Stimulated activated naive CD4-positive, alpha-beta T cell treated with Interleukin-2 at 50 U/mL for 16 hours (primary cell): ENCODE data around the gene MNT.

ENCODE experiments used
- DNase-seq: peaks from one replicate; lab custom pipeline; 2025; lab: John Stamatoyannopoulos, UW

MNT gene

DNA sequence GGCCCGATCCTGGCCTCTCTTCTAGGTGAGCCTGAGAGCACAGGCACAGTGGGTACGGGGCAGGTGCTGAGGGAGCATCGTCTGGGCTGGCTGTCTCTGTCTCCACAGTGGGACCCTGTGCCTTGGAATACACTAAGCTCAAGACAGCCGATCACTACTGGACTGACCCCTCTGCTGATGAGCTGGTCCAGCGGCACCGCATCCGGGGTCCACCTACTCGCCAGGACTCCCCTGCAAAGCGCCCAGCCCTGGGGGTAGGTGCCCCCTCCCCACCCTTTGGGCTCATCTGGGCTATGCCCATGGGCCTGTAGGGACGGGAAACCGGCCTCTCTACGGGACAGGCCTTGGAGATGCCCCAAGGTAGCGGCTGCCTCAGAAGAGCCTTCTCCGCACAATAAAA, 38.0 kb downstream of the MNT start:
- no peak for DNase-seq

DNA sequence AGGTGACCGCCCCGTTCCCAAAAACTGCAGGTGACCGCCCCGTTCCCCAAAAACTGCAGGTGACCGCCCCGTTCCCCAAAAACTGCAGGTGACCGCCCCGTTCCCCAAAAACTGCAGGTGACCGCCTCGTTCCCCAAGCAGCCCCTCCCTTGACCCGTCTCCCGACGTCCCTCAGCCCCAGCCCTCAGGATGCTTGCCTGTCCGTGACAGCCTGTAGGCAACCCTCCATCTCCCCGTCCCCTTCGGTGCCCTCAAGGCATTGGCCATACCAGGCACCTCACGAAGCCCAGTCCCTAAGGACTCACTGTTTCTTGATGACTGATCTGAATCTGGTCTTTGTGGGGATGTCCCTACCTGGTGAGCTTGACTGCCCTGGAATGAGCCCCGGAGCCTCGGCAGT, 38.4 kb downstream of the MNT start:
- DNase-seq = no peak

DNA sequence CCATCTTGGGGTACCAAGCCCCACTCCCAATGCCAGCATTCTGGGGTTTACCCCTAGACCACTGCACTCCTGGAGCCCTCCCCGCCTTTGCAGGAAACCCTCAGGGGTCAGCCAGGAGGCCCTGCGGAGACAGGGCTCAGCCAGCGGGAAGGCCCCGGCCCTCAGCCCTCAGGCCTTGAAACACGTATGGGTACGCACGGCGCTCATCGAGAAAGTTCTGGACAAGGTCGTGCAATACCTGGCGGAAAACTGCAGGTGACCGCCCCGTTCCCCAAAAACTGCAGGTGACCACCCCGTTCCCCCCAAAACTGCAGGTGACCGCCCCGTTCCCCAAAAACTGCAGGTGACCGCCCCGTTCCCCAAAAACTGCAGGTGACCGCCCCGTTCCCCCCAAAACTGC, 38.8 kb downstream of the MNT start:
- DNase-seq = no peak

DNA sequence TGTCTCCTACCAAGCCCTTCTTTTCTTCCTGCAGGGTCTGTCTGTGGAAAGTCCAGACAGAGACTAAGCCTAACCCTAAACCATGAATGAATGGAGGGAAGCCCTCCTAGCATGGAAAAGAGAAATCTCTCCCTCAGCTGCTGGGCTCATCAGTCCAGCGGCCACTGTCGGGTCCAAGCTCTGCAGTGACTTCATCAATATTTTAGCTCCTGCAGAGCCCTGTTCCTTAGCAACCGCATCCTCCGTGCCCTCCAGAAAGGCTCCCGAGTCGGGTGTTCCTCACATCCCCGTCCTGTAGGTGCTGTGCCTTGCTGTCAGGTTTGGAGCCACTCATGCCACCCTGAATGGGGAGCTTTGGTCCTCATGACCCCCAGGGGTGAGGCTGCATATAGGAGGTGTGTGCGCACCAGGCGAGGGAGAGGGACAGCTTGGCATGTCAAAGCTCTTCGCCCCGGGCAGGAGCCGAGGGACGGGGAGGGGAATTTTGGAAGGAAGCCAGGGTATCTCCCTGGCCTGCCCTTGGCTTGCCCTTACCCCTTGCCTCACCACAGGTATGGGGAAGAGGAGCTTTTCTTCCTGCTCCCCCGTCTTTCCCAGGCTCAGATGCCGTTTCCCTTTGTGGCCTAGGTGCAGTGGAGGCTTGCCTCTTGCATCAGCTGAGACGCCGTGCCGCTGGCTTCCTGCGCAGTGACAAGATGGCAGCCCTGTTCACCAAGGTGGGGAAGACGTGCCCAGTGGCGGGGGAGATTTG, 39.7 kb downstream of the MNT start:
- no peak for DNase-seq

DNA sequence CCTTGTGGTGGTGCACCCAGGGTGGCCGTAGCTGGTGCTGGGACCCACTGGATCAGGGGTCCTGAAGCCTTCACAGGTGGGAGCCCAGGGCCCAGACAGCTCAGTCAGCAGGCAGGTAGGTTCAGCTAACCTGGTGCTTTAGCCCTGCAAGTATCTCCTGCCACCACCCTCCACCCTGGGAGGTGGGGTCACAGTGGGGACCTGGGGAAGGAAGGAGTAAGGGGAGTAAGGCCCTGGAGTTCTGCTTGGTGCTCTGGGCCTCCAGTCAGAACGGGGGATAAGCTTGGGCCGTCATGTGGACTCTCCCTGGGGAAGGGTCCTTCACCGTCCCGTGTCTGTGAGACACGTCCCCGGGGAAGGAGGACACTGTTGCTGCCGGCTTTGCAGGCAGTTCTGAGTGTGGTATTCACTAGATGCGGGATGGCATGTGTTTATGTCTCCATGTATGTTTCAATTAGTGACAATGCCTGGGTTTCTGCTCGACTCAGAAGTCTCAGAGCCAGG, 42.9 kb downstream of the MNT start:
- DNase-seq = no peak

DNA sequence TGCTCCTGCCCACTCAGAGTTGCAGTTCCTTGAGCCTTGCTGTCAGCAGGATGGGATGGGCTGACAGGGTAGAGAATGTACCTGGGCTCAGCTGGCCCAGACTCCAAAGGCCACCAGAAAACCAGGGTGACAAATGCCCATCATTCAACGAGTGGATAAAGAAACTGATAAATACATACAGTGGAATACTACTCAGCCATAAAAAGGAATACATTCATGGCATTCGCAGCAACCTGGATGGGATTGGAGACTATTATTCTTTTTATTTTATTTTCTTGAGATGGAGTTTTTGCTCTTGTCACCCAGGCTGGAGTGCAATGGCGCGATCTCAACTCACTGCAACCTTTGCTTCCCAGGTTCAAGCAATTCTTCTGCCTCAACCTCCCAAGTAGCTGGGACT, 43.6 kb downstream of the MNT start:
- no peak for DNase-seq

DNA sequence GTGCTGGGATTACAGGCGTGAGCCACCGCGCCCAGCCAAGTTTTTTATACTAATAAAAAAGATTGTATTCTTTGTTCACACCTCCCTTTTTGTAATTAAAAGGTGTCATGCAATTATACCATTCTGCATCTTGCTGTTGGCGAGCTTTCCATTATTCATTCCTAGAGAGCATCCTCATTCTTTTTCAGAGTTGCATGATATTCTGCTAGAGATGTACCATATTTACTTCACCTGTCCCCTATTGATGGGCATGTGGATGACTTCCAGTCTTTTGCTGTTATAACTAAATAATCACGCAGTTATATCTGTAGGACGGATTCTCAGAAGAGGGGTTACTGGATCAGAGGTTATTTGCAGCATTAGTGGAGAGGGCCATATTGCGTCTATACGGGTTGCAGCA, 46.5 kb downstream of the MNT start:
- DNase-seq = no peak

DNA sequence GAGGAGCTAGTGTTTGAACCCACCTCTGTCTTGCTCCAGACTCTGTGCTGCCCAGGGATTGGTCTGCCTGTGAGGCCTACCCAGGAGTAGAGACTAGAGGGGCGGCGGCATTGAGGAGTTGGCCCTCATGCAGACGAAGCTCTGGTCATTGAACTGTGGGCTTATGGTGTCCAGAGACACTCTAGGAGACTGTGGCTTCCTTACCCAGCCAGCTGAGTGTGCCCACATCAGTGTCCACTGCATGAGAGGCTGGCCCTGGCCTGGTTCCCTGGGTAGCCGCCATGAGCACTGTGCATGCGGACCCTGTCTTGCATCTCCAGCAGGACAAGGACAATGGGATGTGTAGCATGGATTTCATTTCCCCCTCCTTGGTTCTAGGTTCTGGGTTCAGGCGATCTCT, 49.6 kb downstream of the MNT start:
- no peak for DNase-seq

DNA sequence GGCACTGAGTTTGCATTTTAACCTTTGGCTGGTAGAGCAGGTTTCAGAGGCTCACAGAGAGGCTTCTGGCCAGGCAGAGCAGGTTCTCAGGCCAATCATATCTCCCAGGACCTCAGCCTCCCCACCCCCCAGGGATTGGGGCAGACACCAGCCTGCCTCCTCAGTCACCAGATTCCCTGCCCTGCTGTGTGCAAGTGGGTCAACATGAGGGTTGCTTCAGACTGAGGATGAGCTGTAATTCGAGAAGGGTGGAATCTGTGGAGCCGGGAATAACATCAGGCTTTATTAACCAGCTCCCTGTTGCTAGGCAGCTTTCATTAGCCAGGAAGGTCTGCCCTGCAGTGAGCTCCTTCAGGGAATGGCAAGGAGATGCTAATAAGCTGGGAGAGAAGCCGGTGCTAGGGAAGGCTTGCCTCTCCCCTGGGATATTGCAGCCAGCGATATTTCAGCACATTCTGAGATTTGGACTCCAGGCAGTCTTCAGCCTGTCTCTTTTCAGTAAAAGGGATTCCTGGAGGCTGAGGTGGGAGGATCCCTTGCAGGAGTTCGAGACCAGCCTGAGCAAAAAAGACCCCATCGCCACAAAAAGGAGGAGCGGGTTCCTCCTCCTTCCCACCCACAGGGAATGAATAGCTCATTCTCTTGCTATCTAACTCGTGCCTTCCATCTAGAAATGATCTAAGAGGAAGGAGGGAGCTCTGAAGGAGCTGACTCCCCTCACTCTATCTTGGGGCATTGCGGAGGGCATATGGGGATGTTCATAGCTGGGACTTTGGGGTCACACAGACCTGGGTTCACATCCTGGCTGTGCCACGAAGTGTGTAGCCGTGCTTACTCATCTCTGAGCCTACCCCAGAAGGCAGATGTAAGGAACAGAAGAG, 52.8 kb downstream of the MNT start:
- DNase-seq = no peak

DNA sequence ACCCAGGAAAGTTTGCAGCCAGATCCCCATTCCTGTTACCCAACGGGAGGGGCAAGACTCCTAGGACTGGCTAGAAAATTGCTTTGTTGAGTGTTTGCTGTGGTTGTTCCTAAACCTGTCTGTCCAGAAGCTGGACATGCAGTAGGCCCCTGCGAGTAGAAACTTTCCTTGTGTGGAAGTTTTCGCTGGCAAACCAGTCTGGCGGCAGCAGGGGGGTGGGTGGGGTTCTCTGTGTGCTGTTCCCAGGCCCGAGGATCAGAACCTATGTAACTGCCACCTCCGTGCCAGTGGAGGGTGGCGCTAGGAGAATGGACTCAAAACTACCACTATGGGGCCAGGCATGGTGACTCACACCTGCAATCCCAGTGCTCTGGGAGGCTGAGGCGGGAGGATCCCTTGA, 54.4 kb downstream of the MNT start:
- DNase-seq = no peak

DNA sequence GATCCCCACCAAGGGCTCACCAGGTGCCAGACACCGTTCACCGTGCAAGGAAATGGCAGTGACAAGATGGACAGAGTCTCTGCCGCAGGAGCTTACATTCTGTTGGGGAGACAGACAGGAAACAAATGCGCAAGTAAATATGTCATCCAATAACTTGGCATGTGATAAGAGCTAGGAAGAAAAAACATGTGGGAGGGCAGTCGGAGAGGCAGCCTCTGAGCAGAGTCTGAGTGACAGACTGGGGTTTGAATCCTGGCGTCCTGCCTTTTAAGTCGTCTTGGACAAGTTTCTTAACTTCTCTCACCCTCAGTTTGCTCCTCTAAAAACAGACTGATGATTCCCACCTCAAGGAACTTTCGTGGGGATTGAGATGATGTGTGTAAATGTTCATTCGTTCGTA, 56.3 kb downstream of the MNT start:
- DNase-seq = no peak

DNA sequence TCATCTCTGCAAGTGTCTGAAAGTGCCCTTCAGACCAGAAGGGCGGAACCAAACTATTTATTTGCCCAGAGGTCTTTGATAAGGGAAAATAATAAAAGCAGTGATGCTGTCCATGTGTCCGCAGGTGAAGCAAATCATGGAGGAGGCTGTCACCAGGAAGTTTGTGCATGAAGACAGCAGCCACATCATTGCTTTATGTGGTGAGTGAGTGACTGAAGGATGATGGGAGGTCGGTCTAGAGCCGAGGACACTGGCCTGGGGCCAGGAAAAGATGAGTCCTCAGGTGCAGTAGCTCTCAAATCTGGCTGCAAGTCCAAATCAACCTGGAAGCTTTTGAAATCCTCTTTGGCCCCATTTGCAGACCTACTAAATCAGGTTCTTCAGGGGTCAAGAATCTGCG, 57.4 kb downstream of the MNT start:
- peak; percentile 20 for DNase-seq

DNA sequence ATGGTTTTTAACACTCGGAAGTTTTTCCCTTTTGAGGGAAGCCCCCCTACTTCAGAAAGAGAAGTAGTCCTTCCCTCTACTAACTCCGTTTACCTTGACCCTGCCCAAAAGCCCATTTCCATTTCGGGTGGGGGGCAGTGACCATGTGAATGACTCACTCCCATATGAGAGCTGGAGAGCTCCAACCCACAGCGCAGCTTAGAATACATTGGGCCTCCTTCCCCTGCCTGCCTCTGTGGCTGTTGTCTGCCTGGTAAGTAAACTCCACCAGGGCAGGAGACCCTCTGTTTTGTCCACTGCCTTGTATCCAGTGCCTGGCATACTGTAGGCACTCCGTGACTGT, 62.6 kb downstream of the MNT start:
- no peak for DNase-seq

DNA sequence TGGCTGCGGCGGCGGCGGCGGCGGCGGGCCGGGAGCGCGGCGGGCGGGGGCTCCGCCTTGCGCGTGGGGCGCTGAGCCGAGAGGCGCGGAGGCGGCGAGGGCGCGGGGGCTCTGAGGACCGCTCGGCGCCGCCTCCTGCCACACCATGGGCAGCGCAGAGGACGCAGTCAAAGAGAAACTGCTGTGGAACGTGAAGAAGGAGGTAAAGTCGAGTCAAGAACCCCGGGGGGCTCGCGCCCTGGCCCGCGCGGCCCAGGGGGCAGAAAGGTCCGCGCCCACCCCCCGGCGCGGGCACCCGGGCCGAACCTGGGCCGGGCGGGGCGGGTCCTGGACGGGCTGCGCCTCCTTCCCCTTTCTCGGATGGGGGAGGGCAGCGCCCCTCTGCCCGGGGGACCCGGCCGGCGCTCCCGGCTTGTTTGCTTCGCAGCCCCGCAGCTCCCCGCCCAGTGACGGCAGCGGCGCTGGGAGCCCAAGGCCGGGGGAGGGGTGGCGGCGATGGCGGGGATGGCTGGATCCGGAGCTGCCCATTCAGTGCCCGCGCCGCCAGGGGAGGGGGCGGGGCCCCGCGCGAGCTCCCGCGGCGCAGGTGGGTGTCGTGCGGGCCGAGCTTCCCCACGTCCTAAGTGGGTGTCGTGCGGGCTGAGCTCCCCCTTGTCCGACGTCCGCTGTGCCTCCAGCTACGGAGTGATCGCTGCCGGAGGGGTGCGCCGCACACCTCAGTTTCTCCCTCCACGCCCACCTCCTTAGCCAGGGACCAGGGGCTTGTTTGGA, 63.1 kb downstream of the MNT start:
- DNase-seq = peak; percentile 39

DNA sequence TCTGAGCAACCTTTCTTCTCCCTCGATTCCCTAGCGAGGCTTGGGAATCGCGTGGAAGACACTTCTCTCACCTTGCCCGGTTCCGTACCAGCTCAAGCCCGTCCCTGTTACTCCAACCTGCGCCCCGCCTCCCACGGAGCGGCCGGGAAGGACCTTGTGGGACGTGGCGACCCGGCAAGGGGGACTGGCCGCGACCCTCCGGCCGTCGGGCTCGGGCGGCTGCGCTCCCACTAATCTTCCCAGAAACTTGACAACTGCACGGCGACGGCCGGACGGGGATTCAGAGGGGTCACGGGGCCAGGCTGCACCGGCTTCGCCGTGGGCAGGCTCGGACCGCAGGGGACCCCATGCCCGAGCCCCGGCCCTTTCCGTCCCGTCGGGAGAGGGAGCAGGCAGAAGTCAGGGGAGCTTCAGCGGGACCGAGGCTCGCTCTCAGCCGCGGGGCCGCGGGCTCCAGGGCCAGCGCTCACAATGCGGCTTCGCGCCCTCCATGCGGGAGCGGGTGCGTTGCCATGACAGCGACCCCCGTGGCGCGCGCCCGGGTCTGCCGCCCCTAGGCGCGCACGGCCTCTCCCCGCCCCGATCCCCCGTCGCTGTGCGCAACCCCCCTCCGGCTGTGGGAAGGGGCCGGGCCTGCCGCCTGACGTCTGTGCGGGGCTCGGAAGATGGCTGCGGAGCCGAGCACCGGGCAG, 63.9 kb downstream of the MNT start, which contains the start of gene SGSM2:
Gene SGSM2, plus strand, starts transcription at position 650 of the 692 bp plus-strand sequence. CDS start 188 bp downstream, outside the sequence.
- peak; percentile 67 for DNase-seq

DNA sequence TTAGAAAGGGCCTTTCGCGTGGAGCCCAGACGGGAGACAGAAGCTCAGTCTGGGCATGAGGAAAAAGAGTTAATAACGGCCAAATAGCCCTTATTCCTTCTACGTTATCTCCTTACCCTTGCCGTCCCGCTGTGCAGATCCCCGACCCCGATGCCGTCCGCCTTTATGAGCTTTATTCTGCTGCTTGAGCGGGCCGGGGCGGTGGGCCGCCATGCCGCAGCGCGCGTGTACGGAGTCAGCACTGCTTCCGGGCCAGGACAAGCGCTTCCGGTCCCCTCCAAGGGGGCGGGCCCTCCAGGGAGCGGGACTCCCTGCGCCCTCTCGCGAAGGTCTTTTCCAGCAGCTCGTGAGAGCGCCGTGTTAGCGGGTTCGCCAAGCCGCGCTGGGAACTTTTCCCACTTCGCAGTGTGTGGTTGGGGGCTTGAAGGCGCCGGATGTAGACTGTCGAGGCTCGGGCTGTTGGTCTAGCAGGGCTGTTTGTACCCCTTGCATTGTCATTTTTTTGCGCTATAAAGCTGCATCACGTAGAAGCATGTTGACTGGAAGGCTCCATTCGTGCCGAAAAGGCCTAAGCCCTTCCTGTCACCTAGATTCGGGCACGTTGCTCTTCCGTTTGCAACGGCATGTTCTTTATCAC, 64.5 kb downstream of the MNT start, which contains the start of gene TSR1:
Gene TSR1, minus strand, starts transcription at position 243 of the 637 bp plus-strand sequence. Its CDS starts 30 bp downstream, at position 213.
- DNase-seq = peak; percentile 86

DNA sequence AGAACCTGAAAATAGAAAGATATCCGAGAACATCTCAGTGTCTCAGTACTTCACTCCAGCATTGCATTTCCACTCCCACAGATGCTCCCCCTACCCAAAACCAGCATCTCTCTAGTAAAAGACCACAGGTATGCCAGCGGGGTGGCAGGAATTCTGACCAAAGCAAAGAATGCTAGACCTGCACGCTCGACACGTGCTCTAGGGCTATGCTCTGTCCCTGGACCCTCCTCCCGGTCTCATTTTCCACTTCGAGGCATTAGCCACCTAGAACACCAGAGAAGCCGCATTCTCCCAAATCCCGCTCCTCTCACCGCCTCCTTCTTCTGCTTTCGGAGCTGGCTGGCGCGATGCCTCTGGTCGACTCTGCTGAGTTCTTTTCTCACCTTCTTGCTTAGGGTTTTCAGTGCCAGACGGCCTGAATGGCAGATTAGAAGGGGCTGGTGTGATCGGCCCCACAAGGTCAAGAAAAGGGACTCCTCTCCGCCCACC, 65.1 kb downstream of the MNT start:
- peak; percentile 21 for DNase-seq
